OCI-LY7 (cell line): ENCODE measurements around the gene MED6. TPM values are rescaled to one million over a fixed set of nuclear protein-coding genes. Genes with fewer than 3 reads are reported as not detected.

Source experiments
- BruUV-seq: library from RNA; stranded (reverse); fragments of 400-500 nt; replicated peaks from 2 replicates; lab custom pipeline; 2021; lab: Mats Ljungman, UMichigan
- CTCF ChIA-PET: fragments of 300-600 bp; sonication (Branson Sonifier 250); formaldehyde crosslinking; loops from one replicate; lab custom pipeline; 2022; ENCODE audit warnings: antibody characterized with exemption; ENCODE audit not compliant: unreplicated experiment; lab: Charles Lee
- POLR2A ChIA-PET: fragments of 300-600 bp; sonication (Branson Sonifier 250); formaldehyde crosslinking; loops from one replicate; lab custom pipeline; 2022; ENCODE audit warnings: antibody characterized with exemption; lab: Charles Lee
- DNase-seq: peaks from one replicate; pipeline ENCODE4 v3.0.0-alpha.2; 2015; ENCODE audit warnings: low spot score
- H2AFZ ChIP-seq: fragments of 200-600 bp; sonication (generic), shearing (Covaris generic); 2 replicates; pipeline ENCODE4 v1.6.1; 2014; ENCODE audit warnings: mild to moderate bottlenecking, antibody characterized with exemption, low read length, moderate library complexity
- H3K27ac ChIP-seq: fragments of 200-600 bp; sonication (generic); 2 replicates; pipeline ENCODE4 v1.5.1; 2014; ENCODE audit warnings: mixed run types, low read depth, mild to moderate bottlenecking, moderate library complexity, low read length, inconsistent platforms; ENCODE audit not compliant: poor library complexity, severe bottlenecking
- H3K36me3 ChIP-seq: fragments of 200-600 bp; sonication (generic); 2 replicates; pipeline ENCODE4 v1.6.1; 2014; ENCODE audit warnings: mild to moderate bottlenecking, antibody characterized with exemption, low read length, moderate library complexity, mixed read lengths; ENCODE audit not compliant: insufficient read depth
- H3K4me1 ChIP-seq: fragments of 200-600 bp; sonication (generic); 2 replicates; pipeline ENCODE4 v1.5.1; 2014; ENCODE audit warnings: mild to moderate bottlenecking, low read length; ENCODE audit not compliant: insufficient read depth, poor library complexity, severe bottlenecking
- H3K4me2 ChIP-seq: fragments of 200-600 bp; sonication (generic); 2 replicates; pipeline ENCODE4 v1.6.1; 2014; ENCODE audit warnings: mild to moderate bottlenecking, low read length
- H3K4me3 ChIP-seq: fragments of 200-600 bp; sonication (generic); 2 replicates; pipeline ENCODE4 v1.5.1; 2014; ENCODE audit warnings: mild to moderate bottlenecking, low read depth, low read length; ENCODE audit not compliant: poor library complexity, severe bottlenecking
- H3K79me2 ChIP-seq: fragments of 200-600 bp; sonication (generic); 2 replicates; pipeline ENCODE4 v1.6.1; 2016; ENCODE audit warnings: low read depth, mild to moderate bottlenecking, low read length, moderate library complexity, mixed read lengths; ENCODE audit not compliant: insufficient read depth
- H3K9me2 ChIP-seq: fragments of 200-600 bp; sonication (generic); 2 replicates; pipeline ENCODE4 v1.6.1; 2016; ENCODE audit warnings: mild to moderate bottlenecking, low read length, mixed read lengths; ENCODE audit not compliant: insufficient read depth
- H3K9me3 ChIP-seq: fragments of 200-600 bp; sonication (generic); 2 replicates; pipeline ENCODE4 v1.6.1; 2014; ENCODE audit warnings: mild to moderate bottlenecking, mixed run types, low read length, mixed read lengths
- H4K20me1 ChIP-seq: fragments of 200-600 bp; sonication (generic); 2 replicates; pipeline ENCODE4 v1.6.1; 2014; ENCODE audit warnings: mild to moderate bottlenecking, antibody characterized with exemption, low read length, moderate library complexity, mixed read lengths; ENCODE audit not compliant: insufficient read depth
- CTCF ChIP-seq: fragments of 200-600 bp; sonication (generic); conservative IDR thresholded peaks from 2 replicates; pipeline ENCODE4 v1.5.1; 2014; ENCODE audit warnings: mild to moderate bottlenecking, antibody characterized with exemption, low read length, moderate library complexity, mixed read lengths
- EZH2phosphoT487 ChIP-seq: fragments of 200-600 bp; sonication (generic); IDR thresholded peaks from 2 replicates; pipeline ENCODE4 v1.6.1; 2018; ENCODE audit warnings: low read depth, borderline replicate concordance, mild to moderate bottlenecking, mixed run types, antibody characterized with exemption, low read length, moderate library complexity, mixed read lengths
- intact Hi-C: fragments of 100-400 bp; cut with micrococcal nuclease; formaldehyde crosslinking; loops from one replicate; pipeline ENCODE4 v1.10.0; 2022; ENCODE audit not compliant: unreplicated experiment
- total RNA-seq, 2 experiments: library from RNA; depleted of rRNA in 1 of 2; stranded (reverse); fragments of >200 nt in 1 of 2; shearing (Covaris generic) in 1 of 2; gene quantifications; 2 replicates each; pipeline ENCODE4 v1.2.3, GENCODE V29; 2014 to 2022

Gene MED6
- total RNA-seq, 2 experiments from 2014 or later = 28.8 to 59.2 TPM

GRCh38 chr14:70563417-70563816, 37.0 kb downstream of the MED6 start:
- Histone ChIP-seq H3K36me3 (peaks cover 42% of the 10 kb centered on the region), H3K27ac (no peak overlapping the region), H2AFZ (no peak overlapping the region), H3K4me1 (no peaks in the 10 kb centered on the region), H3K9me3 (peaks cover 10% of the 10 kb centered on the region), H3K4me3 (no peak overlapping the region), H3K9me2 (no peaks in the 10 kb centered on the region), H4K20me1 (no peaks in the 10 kb centered on the region), H3K4me2 (no peak overlapping the region), H3K79me2 (no peaks in the 10 kb centered on the region)
- intact Hi-C loops = no loop called here
- DNase-seq = no peak
- BruUV-seq = no TSS peak
- ChIA-PET POLR2A (no interaction called here), CTCF (no interaction called here)
- no peak for TF ChIP-seq EZH2phosphoT487
- no peak for TF ChIP-seq CTCF

- POLR2A ChIA-PET = no interaction called here
- CTCF ChIA-PET = no interaction called here
- intact Hi-C loops = no loop called here
- H3K4me3 ChIP-seq = no peak overlapping the region
- H2AFZ ChIP-seq = no peak overlapping the region
- H3K36me3 ChIP-seq = peaks cover 14% of the 10 kb centered on the region
- H4K20me1 ChIP-seq = no peaks in the 10 kb centered on the region
- H3K9me2 ChIP-seq = no peaks in the 10 kb centered on the region
- no peak overlapping the region for H3K27ac ChIP-seq
- no TSS peak for BruUV-seq
- H3K4me2 ChIP-seq = no peak overlapping the region
- H3K9me3 ChIP-seq = peaks cover 6% of the 10 kb centered on the region
- TF ChIP-seq EZH2phosphoT487 = no peak
- TF ChIP-seq CTCF = no peak
- no peaks in the 10 kb centered on the region for H3K4me1 ChIP-seq
- no peaks in the 10 kb centered on the region for H3K79me2 ChIP-seq
- no peak for DNase-seq
These were observed 42.1 kb downstream of the MED6 start for GRCh38 chr14:70558356-70558755.

GRCh38 chr14:70555890-70556289, 44.6 kb downstream of the MED6 start:
- BruUV-seq = no TSS peak
- DNase-seq = no peak
- no peak overlapping the region for H3K27ac ChIP-seq
- no peaks in the 10 kb centered on the region for H3K36me3 ChIP-seq
- TF ChIP-seq CTCF (no peak), EZH2phosphoT487 (no peak)
- no peaks in the 10 kb centered on the region for H3K79me2 ChIP-seq
- H3K4me3 ChIP-seq = no peak overlapping the region
- intact Hi-C loops = no loop called here
- no peak overlapping the region for H2AFZ ChIP-seq
- H3K4me2 ChIP-seq = no peak overlapping the region
- H3K9me3 ChIP-seq = no peaks in the 10 kb centered on the region
- ChIA-PET POLR2A (no interaction called here), CTCF (no interaction called here)
- H3K9me2 ChIP-seq = no peaks in the 10 kb centered on the region
- H3K4me1 ChIP-seq = no peaks in the 10 kb centered on the region
- no peaks in the 10 kb centered on the region for H4K20me1 ChIP-seq
